Stimulated activated naive B cell treated with anti-CD40 and anti-IgM and Interleukin-4, amounts not matched to agents 10 μg/mL and 1 μg/mL and 100 μg/mL, for 72 hours (primary cell): ENCODE results near the gene NOMO2.
"Not testable (repeated sequence)": the region's sequence is repeated elsewhere in the genome, so short reads cannot be mapped to it uniquely, and the experiment has no call there.

Experiments
- ATAC-seq, 2 donors: fragments of 150-1000 bp; cut with Tn5 transposase; replicated peaks; 2 replicates each; pipeline ENCODE4 v1.10.0; 2021; ENCODE audit warnings: moderate library complexity in 1 of 2
- DNase-seq: peaks from one replicate; pipeline ENCODE4 v3.0.0; 2021
- H3K27ac Mint-ChIP-seq: one replicate; pipeline ENCODE4 v1.8.0; 2022; ENCODE audit warnings: mild to moderate bottlenecking, mixed read lengths
- H3K27me3 Mint-ChIP-seq, 2 donors: one replicate each; pipeline ENCODE4 v1.8.0; 2022; ENCODE audit warnings: mixed read lengths in 2 of 2
- H3K36me3 Mint-ChIP-seq, 2 donors: one replicate each; pipeline ENCODE4 v1.8.0; 2022; ENCODE audit warnings: mixed read lengths in 2 of 2, mild to moderate bottlenecking in 1 of 2
- H3K4me1 Mint-ChIP-seq, 2 donors: one replicate each; pipeline ENCODE4 v1.8.0; 2022; ENCODE audit warnings: mixed read lengths in 2 of 2, mild to moderate bottlenecking in 1 of 2
- H3K4me3 Mint-ChIP-seq, 2 donors: one replicate each; pipeline ENCODE4 v1.8.0; 2022; ENCODE audit warnings: mild to moderate bottlenecking in 2 of 2, mixed read lengths in 2 of 2, moderate library complexity in 1 of 2
- H3K9me3 Mint-ChIP-seq, 2 donors: one replicate each; pipeline ENCODE4 v1.8.0; 2022; ENCODE audit warnings: mixed read lengths in 2 of 2, mild to moderate bottlenecking in 1 of 2

NOMO2 gene

DNA sequence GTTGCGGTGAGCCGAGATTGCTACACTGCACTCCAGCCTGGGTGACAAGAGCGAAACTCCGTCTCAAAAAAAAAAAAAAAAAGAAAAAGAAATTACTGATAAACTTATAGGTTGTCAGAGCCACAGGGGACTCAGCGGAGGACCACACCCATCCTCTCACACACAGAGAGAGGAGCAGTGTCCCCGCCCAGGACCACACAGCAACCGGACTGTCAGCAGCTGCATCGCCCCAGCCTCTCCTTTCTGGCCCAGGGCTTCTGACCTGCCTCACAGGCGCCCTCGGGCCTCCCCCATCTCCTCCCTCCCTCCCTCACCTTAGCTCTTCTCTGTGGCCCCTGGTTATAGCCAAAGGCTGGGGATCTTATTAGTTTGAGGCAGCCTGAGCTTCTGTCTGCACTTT, 27.9 kb upstream of the NOMO2 start:
- H3K9me3 Mint-ChIP-seq, DNase-seq, H3K36me3 Mint-ChIP-seq, H3K27me3 Mint-ChIP-seq, H3K4me3 Mint-ChIP-seq, ATAC-seq, H3K27ac Mint-ChIP-seq: not testable (repeated sequence)
- H3K4me1 Mint-ChIP-seq: peaks cover 4 to 13% of the 10 kb centered on the region in 2 donors

DNA sequence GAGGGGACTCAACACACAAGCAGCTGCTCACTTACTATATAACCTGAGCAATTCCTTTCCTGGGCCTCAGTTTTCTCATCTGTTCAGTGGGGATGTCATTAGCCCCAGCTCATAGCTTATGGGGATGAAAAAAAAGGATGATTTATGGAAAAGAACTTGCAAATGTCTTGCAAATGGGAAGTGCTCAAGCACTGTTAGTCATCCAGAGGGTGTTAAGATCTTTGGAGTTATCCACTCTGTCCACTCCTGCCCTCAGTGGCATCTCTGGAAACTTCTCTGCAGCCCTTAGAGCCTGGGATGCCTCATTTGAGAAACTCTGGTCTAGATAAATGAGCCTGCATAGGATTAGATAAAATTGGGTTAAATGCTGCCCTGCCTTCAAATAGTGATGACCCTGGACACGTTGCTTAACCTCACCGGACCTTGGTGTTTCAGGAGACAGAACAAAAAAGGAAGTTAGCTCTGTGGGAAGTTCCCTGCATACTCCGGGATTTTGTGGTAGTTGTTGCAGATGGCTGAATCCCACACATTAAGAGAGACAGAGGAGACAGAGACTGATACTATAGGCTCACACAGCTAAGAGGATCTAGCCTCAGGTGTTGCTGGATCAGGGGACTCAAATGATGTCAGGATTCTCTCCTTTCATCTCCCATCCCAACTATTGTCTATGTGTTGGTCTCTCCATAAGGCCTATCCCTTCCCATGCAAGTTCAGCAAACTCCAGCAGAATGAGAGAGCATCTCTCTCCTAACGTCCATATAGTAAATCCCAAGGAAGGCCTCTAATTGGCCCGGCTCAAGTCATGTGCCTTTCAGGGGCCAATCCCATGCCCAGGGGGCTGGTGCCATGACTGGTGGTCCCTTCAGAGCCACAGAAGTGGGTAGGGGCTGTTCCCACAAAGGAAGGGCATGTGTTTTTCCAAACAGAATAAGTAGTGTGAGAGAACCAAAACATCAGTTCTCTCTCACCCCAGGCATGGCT, 25.0 kb upstream of the NOMO2 start:
- H3K27ac Mint-ChIP-seq, H3K27me3 Mint-ChIP-seq, H3K9me3 Mint-ChIP-seq, H3K36me3 Mint-ChIP-seq, H3K4me1 Mint-ChIP-seq, DNase-seq, H3K4me3 Mint-ChIP-seq, ATAC-seq: not testable (repeated sequence)

GRCh38 chr16:18585789-18586188, 23.9 kb upstream of the NOMO2 start:
- H3K27ac Mint-ChIP-seq, DNase-seq, H3K36me3 Mint-ChIP-seq, H3K4me3 Mint-ChIP-seq, H3K4me1 Mint-ChIP-seq, H3K9me3 Mint-ChIP-seq, ATAC-seq, H3K27me3 Mint-ChIP-seq: not testable (repeated sequence)

DNA sequence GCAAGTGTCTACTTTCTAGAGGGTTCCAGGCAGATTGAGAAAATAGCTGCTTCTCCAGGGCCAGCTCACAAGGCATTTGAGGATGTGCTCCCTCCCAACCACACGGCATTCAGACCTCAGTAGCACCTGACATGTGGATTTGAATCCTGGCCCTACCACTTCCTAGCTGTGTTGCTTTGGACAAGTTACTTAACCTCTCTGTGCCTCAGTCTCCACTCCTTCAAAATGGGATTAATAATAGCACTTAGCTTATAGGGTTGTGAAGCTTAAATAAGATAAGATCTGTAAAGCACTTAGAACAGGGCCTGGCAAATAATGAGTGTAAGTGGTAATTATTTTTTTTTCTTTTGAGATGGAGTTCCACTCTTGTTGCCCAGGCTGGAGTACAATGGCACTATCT, 21.0 kb upstream of the NOMO2 start:
- Mint-ChIP-seq H3K27ac (no peak overlapping the region), H3K27me3 (peaks cover 0 to 2% of the 10 kb centered on the region in 2 donors), H3K4me3 (no peak overlapping the region), H3K36me3 (no peaks in the 10 kb centered on the region), H3K4me1 (no peaks in the 10 kb centered on the region), H3K9me3 (peaks cover 0 to 2% of the 10 kb centered on the region in 2 donors)
- ATAC-seq: no peak
- no peak for DNase-seq

GRCh38 chr16:18580396-18580795, 18.5 kb upstream of the NOMO2 start:
- not testable (repeated sequence) for ATAC-seq, H3K4me3 Mint-ChIP-seq, H3K27me3 Mint-ChIP-seq, H3K4me1 Mint-ChIP-seq, H3K36me3 Mint-ChIP-seq, DNase-seq, H3K9me3 Mint-ChIP-seq, H3K27ac Mint-ChIP-seq

DNA sequence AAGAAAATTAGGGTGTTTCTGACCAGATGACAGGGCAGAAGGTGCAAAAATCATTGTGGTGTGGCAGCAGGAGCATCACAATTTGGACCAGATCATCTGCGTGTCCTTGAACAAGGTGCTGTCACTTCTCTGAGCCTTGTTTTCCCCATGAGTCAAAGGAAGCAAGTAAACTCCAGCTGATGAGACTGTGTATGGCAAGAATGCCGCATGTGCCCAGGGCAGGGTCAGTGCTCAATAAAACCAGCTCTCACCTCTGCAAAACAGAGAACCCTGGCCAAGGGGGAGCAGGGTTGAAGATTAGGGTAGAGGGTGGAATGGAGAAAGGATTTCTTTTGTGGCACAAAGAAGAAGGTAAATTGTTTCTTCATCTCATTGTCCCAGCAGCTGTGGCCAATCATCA, 17.4 kb upstream of the NOMO2 start:
- not testable (repeated sequence) for DNase-seq, ATAC-seq, H3K27me3 Mint-ChIP-seq, H3K9me3 Mint-ChIP-seq, H3K4me1 Mint-ChIP-seq, H3K27ac Mint-ChIP-seq, H3K36me3 Mint-ChIP-seq, H3K4me3 Mint-ChIP-seq

DNA sequence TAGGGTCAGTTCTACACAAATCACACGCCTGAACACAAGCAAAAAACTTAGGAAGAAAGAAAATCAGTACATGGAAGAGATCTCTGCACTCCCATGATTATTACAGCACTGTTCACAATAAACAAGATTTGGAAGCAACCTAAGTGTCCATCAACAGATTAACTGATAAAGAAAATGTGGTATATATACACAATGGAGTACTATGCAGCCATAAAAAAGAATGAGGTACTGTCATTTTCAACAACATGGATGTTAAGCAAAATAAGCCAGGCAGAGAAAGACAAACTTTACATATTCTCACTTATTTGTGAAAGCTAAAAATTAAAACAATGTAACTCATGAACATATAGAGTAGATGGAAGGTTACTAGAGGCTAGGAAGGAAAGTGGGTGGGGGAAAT, 16.0 kb upstream of the NOMO2 start:
- ATAC-seq, H3K27me3 Mint-ChIP-seq, H3K36me3 Mint-ChIP-seq, DNase-seq, H3K27ac Mint-ChIP-seq, H3K4me1 Mint-ChIP-seq, H3K4me3 Mint-ChIP-seq, H3K9me3 Mint-ChIP-seq: not testable (repeated sequence)

DNA sequence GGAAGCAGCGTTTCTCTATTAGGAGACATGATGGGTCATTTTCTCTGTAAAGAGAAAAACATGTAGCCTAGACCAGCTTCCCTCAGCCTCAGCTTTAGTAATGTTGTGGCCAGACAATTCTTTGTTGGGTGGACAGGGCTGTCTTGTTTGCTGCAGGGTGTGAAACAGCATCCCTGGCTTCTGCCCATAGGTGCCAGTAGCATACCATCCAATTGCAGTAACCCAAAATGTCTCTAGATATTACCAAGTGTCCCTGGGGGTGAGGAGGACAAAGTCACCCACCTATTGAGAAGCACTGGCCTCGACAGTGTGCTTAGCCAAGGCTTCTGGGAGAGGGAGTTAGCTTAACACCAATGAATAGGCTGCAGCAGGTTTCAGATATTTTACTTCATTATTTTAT, 14.0 kb upstream of the NOMO2 start:
- H3K27me3 Mint-ChIP-seq, H3K36me3 Mint-ChIP-seq, ATAC-seq, H3K4me1 Mint-ChIP-seq, H3K4me3 Mint-ChIP-seq, DNase-seq, H3K27ac Mint-ChIP-seq, H3K9me3 Mint-ChIP-seq: not testable (repeated sequence)

DNA sequence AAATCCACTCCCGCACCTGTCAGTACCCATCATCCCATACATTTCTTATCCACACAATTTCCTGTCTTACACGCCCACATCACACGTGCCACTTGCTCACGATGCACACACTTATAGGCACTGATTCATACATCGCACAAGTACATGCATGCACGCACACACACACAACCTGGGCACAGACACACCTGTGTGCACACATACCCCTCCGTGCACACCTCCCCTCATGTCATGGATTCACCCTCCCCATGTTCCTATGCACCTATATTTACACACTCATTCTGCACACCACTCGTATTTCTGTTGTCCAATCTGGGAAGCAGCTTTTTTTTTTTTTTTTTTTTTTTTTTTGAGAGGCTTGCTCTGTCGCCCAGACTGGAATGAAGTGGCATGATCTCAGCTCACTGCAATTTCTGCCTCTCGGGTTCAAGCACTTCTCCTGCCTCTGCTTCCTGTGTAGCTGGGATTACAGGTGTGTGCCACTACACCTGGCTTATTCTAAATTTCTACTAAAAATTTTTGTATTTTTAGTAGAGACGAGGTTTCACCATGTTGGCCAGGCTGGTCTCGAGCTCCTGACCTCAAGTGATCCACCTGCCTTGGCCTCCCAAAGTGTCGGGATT, 13.5 kb upstream of the NOMO2 start:
- not testable (repeated sequence) for H3K27ac Mint-ChIP-seq, H3K9me3 Mint-ChIP-seq, H3K4me3 Mint-ChIP-seq, H3K4me1 Mint-ChIP-seq, DNase-seq, ATAC-seq, H3K27me3 Mint-ChIP-seq, H3K36me3 Mint-ChIP-seq

DNA sequence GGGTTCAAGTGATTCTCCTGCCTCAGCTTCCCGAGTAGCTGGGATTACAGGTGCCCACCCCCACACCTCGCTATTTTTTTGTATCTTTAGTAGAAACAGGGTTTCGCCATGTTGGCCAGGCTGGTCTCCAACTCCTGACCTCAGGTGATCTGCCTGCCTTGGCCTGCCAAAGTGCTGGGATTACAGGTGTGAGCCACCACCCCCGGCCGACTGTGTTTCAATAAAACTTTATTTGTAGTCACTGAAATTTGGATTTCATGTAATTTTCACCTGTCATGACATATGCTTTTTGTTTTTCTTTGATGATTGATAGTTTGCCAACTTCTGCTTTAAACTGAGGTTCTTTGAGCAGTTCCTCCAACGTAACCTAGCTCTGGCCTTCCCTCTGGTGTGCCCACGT, 12.0 kb upstream of the NOMO2 start:
- DNase-seq, ATAC-seq, H3K27ac Mint-ChIP-seq, H3K27me3 Mint-ChIP-seq, H3K36me3 Mint-ChIP-seq, H3K9me3 Mint-ChIP-seq, H3K4me1 Mint-ChIP-seq, H3K4me3 Mint-ChIP-seq: not testable (repeated sequence)

GRCh38 chr16:18572973-18573372, 11.1 kb upstream of the NOMO2 start:
- not testable (repeated sequence) for ATAC-seq, DNase-seq, H3K4me3 Mint-ChIP-seq, H3K9me3 Mint-ChIP-seq, H3K27ac Mint-ChIP-seq, H3K36me3 Mint-ChIP-seq, H3K4me1 Mint-ChIP-seq, H3K27me3 Mint-ChIP-seq

- not testable (repeated sequence) for H3K9me3 Mint-ChIP-seq, H3K36me3 Mint-ChIP-seq, DNase-seq, H3K27ac Mint-ChIP-seq, H3K27me3 Mint-ChIP-seq, H3K4me3 Mint-ChIP-seq, H3K4me1 Mint-ChIP-seq
- ATAC-seq: peak in 1 of 2 donors; percentile 16
Observed at GRCh38 chr16:18571307-18571850, 9.5 kb upstream of the NOMO2 start.

DNA sequence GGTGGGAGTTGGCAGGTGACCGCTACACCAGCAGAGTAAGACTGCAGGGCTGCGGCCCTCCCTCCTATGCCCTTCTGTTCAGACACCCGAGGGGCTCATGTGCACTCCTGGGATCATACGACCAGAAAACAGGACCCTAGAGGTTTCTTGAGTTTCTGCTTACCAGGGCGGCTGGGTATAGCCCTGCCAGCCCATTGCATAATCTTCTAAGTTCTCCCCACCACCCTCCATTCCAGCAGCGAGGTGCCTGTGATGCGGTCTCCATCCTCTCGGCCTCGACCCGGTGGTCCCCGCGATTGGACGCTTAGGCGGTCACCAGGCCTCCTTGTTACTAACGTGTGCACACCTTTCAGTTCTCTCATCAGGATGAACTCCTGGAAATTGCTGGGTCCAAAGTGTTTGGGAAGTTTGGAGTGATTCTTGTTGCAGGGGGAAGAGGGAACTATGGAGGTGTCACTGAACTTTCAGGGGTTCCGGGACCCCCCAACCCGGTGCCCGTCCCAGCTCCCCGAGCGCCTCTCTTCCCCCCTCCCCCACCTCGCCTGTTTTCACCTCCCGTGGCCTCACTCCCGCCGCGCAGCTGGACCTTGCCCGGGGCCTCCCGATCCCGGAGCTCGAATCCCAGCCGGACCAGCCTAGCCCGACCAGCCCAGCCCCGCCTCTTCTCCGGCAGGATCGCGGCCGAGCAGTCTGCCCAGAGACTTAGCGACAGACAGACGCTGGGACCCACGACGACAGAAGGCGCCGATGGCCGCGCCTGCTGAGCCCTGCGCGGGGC, 8.8 kb upstream of the NOMO2 start:
- not testable (repeated sequence) for H3K36me3 Mint-ChIP-seq, H3K9me3 Mint-ChIP-seq, H3K4me1 Mint-ChIP-seq, DNase-seq, H3K27ac Mint-ChIP-seq, H3K4me3 Mint-ChIP-seq, H3K27me3 Mint-ChIP-seq
- peak; percentile 38 to 60 for ATAC-seq

- H3K27ac Mint-ChIP-seq, ATAC-seq, H3K9me3 Mint-ChIP-seq, H3K36me3 Mint-ChIP-seq, H3K27me3 Mint-ChIP-seq, DNase-seq: not testable (repeated sequence)
- Mint-ChIP-seq H3K4me3 (peak overlapping the region; percentile 73 to 78), H3K4me1 (peaks cover 7 to 10% of the 10 kb centered on the region in 2 donors)
Observed at GRCh38 chr16:18560416-18561220, 1.3 kb downstream of the NOMO2 start.
